Neutrophil (primary cell): ENCODE results near the gene ADGRA1.

ENCODE experiments used
- H3K27ac ChIP-seq: fragments of 200-600 bp; sonication (generic); 2 replicates; pipeline ENCODE4 v1.5.1; 2016; ENCODE audit warnings: mild to moderate bottlenecking, moderate library complexity
- H3K27me3 ChIP-seq: fragments of 200-600 bp; sonication (generic); 2 replicates; pipeline ENCODE4 v1.6.0; 2016; ENCODE audit warnings: mild to moderate bottlenecking
- H3K36me3 ChIP-seq: fragments of 200-600 bp; sonication (generic); 2 replicates; pipeline ENCODE4 v1.5.1; 2017
- H3K4me1 ChIP-seq, 2 experiments: fragments of 200-600 bp in 1 of 2; sonication (generic) in 1 of 2; 1 replicate in 1 of 2; 2 replicates in 1 of 2; pipeline versions ENCODE4 v1.5.1 to v1.6.1; 2013 to 2016; ENCODE audit warnings: low read depth in 1 of 2, low read length in 1 of 2, mild to moderate bottlenecking in 1 of 2, moderate library complexity in 1 of 2; ENCODE audit not compliant: control insufficient read depth in 1 of 2, insufficient read depth in 1 of 2
- H3K4me3 ChIP-seq, 2 experiments: fragments of 200-600 bp in 1 of 2; sonication (generic) in 1 of 2; 1 replicate in 1 of 2; 2 replicates in 1 of 2; pipeline ENCODE4 v1.5.1; 2013 to 2016; ENCODE audit warnings: low read depth in 1 of 2, low read length in 1 of 2, mild to moderate bottlenecking in 1 of 2, moderate library complexity in 1 of 2
- H3K9me3 ChIP-seq: fragments of 200-600 bp; sonication (generic); 2 replicates; pipeline ENCODE4 v1.5.1; 2016
- TF ChIP-seq, protein P1 (sequence below): fragments of 200-600 bp; sonication (generic); IDR thresholded peaks from 2 replicates; pipeline ENCODE4 v1.5.1; 2016; ENCODE audit warnings: antibody characterized with exemption

ADGRA1 gene

DNA sequence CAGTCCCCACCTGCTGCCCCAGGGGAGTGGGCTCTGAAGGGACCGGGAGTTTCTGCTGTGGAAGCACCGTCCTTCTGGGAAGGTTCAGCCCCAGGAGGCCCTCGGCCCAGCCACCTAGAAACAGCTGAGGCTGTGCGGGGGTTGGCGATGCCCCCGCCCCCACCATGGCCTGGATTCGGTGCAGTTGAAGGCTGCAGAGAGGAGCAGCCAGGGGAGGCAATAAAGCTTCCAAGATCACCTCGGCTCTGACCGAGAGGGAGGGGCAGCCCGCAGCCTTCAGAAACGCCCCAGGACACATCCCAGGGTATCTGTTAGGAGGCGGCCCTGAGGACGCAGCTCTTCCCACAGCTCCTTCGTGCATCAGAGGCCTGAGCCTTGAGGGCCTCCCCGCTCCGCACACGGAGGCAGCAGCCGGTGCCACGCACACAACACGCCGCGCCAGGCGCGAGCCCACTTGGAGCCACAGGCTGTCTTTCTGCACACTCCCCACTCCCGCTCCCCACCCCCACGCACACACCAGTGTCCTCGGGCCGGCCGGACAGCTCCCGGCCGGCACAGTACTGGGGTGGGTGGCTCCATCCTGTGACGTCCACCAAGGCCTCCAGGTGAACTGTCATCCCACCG lies 73.9 kb downstream of the ADGRA1 start:
- Histone ChIP-seq H3K4me3 (no peak overlapping the region), H3K27me3 (peaks cover 71% of the 10 kb centered on the region), H3K9me3 (no peaks in the 10 kb centered on the region), H3K4me1 (no peaks in the 10 kb centered on the region), H3K27ac (no peak overlapping the region), H3K36me3 (no peaks in the 10 kb centered on the region)
- TF ChIP-seq, protein P1, sequence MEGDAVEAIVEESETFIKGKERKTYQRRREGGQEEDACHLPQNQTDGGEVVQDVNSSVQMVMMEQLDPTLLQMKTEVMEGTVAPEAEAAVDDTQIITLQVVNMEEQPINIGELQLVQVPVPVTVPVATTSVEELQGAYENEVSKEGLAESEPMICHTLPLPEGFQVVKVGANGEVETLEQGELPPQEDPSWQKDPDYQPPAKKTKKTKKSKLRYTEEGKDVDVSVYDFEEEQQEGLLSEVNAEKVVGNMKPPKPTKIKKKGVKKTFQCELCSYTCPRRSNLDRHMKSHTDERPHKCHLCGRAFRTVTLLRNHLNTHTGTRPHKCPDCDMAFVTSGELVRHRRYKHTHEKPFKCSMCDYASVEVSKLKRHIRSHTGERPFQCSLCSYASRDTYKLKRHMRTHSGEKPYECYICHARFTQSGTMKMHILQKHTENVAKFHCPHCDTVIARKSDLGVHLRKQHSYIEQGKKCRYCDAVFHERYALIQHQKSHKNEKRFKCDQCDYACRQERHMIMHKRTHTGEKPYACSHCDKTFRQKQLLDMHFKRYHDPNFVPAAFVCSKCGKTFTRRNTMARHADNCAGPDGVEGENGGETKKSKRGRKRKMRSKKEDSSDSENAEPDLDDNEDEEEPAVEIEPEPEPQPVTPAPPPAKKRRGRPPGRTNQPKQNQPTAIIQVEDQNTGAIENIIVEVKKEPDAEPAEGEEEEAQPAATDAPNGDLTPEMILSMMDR, result no peak

DNA sequence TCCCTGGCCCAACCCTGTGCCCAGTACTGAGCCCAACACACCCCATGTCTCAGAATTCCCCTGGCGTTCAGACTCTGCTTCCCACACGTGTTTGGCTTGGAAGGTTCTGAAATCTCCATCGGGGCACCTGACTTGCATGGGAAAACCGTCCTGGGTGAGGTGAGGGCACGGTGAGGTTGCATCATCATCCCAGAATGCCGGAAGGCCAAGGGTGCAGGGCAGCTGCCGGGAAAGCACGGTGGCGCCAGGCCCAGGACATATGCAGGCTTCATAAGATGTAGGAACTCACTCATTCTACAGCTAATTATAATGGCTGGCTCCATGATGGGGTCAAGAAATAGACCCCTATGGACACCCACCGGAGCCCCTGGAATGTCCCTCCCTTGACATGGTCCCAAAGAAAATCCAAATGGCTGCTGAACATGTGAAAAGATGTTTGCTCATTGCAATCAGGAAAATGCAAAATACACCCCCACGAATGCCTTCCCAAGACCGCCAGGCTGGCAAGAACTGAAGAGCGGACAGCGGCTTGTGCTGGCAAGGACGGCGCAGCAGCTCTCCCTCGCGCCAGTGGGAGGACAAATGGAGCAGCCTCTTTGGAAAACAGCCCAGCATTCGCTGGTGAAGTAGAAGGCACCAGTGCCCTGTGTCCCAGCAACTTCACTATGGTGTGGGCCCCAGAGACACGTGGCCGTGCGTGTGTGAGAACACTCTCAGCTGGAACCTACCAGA lies 74.6 kb downstream of the ADGRA1 start:
- H3K27ac ChIP-seq, result no peak overlapping the region
- H3K4me3 ChIP-seq, result no peak overlapping the region
- H3K36me3 ChIP-seq, result no peaks in the 10 kb centered on the region
- no peaks in the 10 kb centered on the region for H3K9me3 ChIP-seq
- no peaks in the 10 kb centered on the region for H3K4me1 ChIP-seq
- peaks cover 63% of the 10 kb centered on the region for H3K27me3 ChIP-seq
- TF ChIP-seq, protein P1, result no peak

DNA sequence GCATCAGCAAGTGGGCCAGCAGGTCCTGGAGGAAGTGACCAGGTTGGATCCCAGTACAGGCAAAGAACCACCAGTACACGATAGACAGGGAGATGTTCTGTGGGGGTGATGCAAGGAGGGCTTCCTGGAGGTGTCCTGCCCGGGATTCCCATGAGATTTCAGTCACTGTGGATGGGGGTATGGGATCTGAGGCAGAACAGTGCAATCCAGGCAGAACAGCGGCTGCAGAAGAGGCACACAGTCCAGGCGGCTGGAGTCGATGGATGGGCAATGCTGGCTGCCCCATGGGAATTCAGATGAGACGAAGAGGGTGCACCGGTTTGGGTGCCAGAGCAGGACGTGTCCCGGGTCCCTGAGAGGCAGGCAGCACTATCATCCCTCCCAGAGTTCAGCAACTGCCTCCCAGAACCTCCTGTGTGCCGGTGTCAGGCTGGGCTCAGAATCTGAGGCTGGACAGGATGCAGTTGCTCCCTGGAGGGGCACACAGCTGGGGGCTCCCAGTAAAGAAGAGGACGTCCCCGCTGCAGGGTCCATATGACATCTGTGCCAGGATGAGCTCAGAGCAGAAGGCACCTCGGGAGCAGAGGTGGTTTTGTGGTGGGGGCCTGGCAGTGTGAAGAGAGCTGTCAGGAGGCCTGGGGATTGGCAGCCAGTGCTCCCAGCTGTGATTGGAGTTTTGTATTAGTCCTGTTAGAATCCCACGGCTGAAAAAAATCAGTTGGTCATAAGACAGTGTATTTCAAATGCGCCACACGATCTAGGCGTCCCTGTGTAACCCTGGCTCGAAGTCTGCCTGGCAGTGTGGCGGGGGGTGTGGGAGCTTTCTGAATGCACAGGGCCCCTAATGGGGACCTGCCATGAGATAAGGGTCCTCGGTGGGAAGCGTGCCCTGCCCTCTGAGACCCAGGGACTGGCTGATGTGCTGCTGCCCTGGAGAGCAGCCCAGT lies 75.5 kb downstream of the ADGRA1 start:
- Histone ChIP-seq H3K36me3 (no peaks in the 10 kb centered on the region), H3K4me1 (no peaks in the 10 kb centered on the region), H3K27me3 (peaks cover 55% of the 10 kb centered on the region), H3K9me3 (no peaks in the 10 kb centered on the region), H3K4me3 (no peak overlapping the region), H3K27ac (no peak overlapping the region)
- TF ChIP-seq, protein P1, result no peak

DNA sequence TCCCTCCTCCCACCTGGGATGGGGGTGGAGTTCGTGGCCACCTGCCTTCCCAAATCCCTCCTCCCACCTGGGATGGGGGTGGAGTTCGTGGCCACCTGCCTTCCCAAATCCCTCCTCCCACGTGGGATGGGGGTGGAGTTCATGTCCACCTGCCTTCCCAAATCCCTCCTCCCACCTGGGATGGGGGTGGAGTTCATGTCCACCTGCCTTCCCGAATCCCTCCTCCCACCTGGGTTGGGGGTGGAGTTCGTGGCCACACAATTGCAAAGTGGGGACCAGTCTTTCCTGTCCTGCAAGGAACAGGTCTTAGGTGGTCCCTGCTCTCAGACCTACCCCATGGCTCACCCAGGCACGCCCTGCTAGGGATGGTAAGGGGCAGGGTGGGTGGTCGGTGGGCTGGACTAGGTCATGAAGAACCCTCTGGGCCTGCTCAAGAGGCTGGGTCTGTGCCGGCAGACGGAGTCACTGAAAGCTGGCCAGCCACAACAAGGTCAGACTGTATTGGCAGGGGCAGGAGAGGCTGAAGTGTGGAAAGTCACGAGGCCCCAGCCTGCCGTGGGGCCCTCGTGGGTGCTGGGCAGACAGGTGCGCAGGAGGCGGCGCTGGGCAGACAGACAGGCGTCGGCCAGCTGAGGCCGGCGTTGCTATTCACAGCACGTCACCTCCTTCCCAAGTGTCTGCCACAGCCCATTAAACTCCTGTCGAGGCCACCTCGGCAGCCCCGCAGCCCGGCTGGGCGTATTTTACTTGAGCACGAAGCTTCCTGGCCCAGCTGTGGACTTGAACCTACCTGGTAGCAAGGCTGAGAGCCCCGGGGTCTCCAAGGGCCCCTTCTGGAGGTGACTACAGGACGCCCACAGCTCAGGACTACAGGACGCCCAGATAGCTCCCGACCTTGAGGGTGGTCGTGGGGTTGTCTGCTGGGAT lies 76.4 kb downstream of the ADGRA1 start:
- TF ChIP-seq, protein P1, result no peak
- H3K4me3 ChIP-seq, result no peak overlapping the region
- H3K36me3 ChIP-seq, result no peaks in the 10 kb centered on the region
- peaks cover 45% of the 10 kb centered on the region for H3K27me3 ChIP-seq
- H3K27ac ChIP-seq, result no peak overlapping the region
- H3K4me1 ChIP-seq, result no peaks in the 10 kb centered on the region
- H3K9me3 ChIP-seq, result no peaks in the 10 kb centered on the region
